H1 (cell line): Measurements from ENCODE around the gene AGBL4.

Source experiments
- ATF3 ChIP-seq: IDR thresholded peaks from 2 replicates; pipeline ENCODE4 v1.6.1; 2011; ENCODE audit warnings: low read depth, mild to moderate bottlenecking, low read length; ENCODE audit not compliant: insufficient read depth
- CHD2 ChIP-seq: IDR thresholded peaks from 2 replicates; pipeline ENCODE4 v1.6.1; 2012; ENCODE audit warnings: low read length, improper control_type of control experiment
- CTCF ChIP-seq, 3 experiments: IDR thresholded peaks; 1 replicate in 2 of 3; 2 replicates in 1 of 3; pipeline versions ENCODE4 v1.5.1 to v1.6.1; 2011; ENCODE audit warnings: low read length in 3 of 3, mild to moderate bottlenecking in 3 of 3, inconsistent platforms in 2 of 3, low read depth in 1 of 3, moderate library complexity in 1 of 3; ENCODE audit not compliant: insufficient read depth in 1 of 3; ENCODE audit errors: control extremely low read depth in 1 of 3
- EP300 ChIP-seq, 2 experiments: IDR thresholded peaks; 1 replicate in 1 of 2; 2 replicates in 1 of 2; pipeline ENCODE4 v1.6.1; 2011 to 2012; ENCODE audit warnings: low read depth in 2 of 2, low read length in 2 of 2, mild to moderate bottlenecking in 2 of 2, borderline replicate concordance in 1 of 2, inconsistent platforms in 1 of 2, moderate library complexity in 1 of 2
- GTF2F1 ChIP-seq: IDR thresholded peaks from 2 replicates; pipeline ENCODE4 v1.6.1; 2012; ENCODE audit warnings: low read depth, low read length, improper control_type of control experiment, borderline replicate concordance
- JUN ChIP-seq: IDR thresholded peaks from 2 replicates; pipeline ENCODE4 v1.6.1; 2011; ENCODE audit warnings: low read depth, mild to moderate bottlenecking, improper control_type of control experiment, low read length
- MAX ChIP-seq: IDR thresholded peaks from 2 replicates; pipeline ENCODE4 v1.6.1; 2012; ENCODE audit warnings: inconsistent platforms
- NRF1 ChIP-seq: IDR thresholded peaks from 2 replicates; pipeline ENCODE4 v1.6.1; 2011; ENCODE audit warnings: mild to moderate bottlenecking, low read depth, low read length, improper control_type of control experiment
- POLR2A ChIP-seq, 2 experiments: IDR thresholded peaks; 1 replicate in 1 of 2; 2 replicates in 1 of 2; pipeline ENCODE4 v1.6.1; 2011; ENCODE audit warnings: low read depth in 2 of 2, low read length in 2 of 2, mild to moderate bottlenecking in 2 of 2; ENCODE audit errors: control extremely low read depth in 1 of 2
- POLR2AphosphoS5 ChIP-seq: IDR thresholded peaks from 2 replicates; pipeline ENCODE4 v1.6.1; 2011; ENCODE audit warnings: low read depth, low read length
- POU5F1 ChIP-seq: IDR thresholded peaks from 2 replicates; pipeline ENCODE4 v1.6.1; 2011; ENCODE audit warnings: low read depth, mild to moderate bottlenecking, low read length, moderate library complexity
- RAD21 ChIP-seq, 2 experiments: IDR thresholded peaks in 1 of 2; conservative IDR thresholded peaks in 1 of 2; 2 replicates each; pipeline ENCODE4 v1.6.1; 2011; ENCODE audit warnings: low read depth in 2 of 2, low read length in 2 of 2, improper control_type of control experiment in 1 of 2, inconsistent platforms in 1 of 2, mild to moderate bottlenecking in 1 of 2, moderate library complexity in 1 of 2
- TAF7 ChIP-seq: optimal IDR thresholded peaks from 2 replicates; pipeline ENCODE3; 2011; ENCODE audit warnings: low read depth, mild to moderate bottlenecking, inconsistent platforms, low read length, moderate library complexity, borderline replicate concordance
- TCF12 ChIP-seq: IDR thresholded peaks from 2 replicates; pipeline ENCODE4 v1.6.1; 2011; ENCODE audit warnings: low read depth, mild to moderate bottlenecking, low read length

GRCh38 chr1:49197081-49197480 lies 826.7 kb downstream of the AGBL4 start:
- TF ChIP-seq POLR2A (IDR thresholded peaks at IDR 0.05; ENCODE audit: control extremely low read depth in 1 of 2, low read depth in 2 of 2, low read length in 2 of 2) (no peak), CTCF (IDR thresholded peaks at IDR 0.05; ENCODE audit: control extremely low read depth in 1 of 3, insufficient read depth in 1 of 3, low read depth in 1 of 3, low read length in 3 of 3) (no peak), ATF3 (no peak), EP300 (IDR thresholded peaks at IDR 0.05; ENCODE audit: borderline replicate concordance in 1 of 2, low read depth in 2 of 2, low read length in 2 of 2) (no peak), RAD21 (IDR thresholded peaks at IDR 0.05 in 1 of 2, conservative IDR thresholded peaks at IDR 0.05 in 1 of 2; ENCODE audit: low read depth in 2 of 2, low read length in 2 of 2) (no peak), POLR2AphosphoS5 (no peak), TCF12 (no peak), NRF1 (no peak), GTF2F1 (no peak), POU5F1 (no peak), JUN (no peak), CHD2 (no peak), TAF7 (no peak), MAX (no peak)
